Mammary epithelial cell (primary cell): ENCODE data around the gene MYDGF.

Experiments used
- EZH2 ChIP-seq: IDR thresholded peaks from 2 replicates; pipeline ENCODE4 v1.6.1; 2012; ENCODE audit warnings: low read length, inconsistent platforms, borderline replicate concordance
- TF ChIP-seq, protein P1 (sequence below), 2 donors: IDR thresholded peaks in 1 of 2; conservative IDR thresholded peaks in 1 of 2; 2 replicates each; pipeline ENCODE4 v1.5.1; 2011 to 2012; ENCODE audit warnings: inconsistent platforms in 2 of 2, low read length in 2 of 2, mild to moderate bottlenecking in 2 of 2, control low read depth in 1 of 2, low read depth in 1 of 2; ENCODE audit not compliant: insufficient read depth in 1 of 2; ENCODE audit errors: extremely low read depth in 1 of 2

GRCh38 chr19:4620675-4621074 is 49.5 kb downstream of the MYDGF start:
- TF ChIP-seq, protein P1, sequence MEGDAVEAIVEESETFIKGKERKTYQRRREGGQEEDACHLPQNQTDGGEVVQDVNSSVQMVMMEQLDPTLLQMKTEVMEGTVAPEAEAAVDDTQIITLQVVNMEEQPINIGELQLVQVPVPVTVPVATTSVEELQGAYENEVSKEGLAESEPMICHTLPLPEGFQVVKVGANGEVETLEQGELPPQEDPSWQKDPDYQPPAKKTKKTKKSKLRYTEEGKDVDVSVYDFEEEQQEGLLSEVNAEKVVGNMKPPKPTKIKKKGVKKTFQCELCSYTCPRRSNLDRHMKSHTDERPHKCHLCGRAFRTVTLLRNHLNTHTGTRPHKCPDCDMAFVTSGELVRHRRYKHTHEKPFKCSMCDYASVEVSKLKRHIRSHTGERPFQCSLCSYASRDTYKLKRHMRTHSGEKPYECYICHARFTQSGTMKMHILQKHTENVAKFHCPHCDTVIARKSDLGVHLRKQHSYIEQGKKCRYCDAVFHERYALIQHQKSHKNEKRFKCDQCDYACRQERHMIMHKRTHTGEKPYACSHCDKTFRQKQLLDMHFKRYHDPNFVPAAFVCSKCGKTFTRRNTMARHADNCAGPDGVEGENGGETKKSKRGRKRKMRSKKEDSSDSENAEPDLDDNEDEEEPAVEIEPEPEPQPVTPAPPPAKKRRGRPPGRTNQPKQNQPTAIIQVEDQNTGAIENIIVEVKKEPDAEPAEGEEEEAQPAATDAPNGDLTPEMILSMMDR (conservative IDR thresholded peaks at IDR 0.05 in 1 of 2, IDR thresholded peaks at IDR 0.05 in 1 of 2; ENCODE audit: extremely low read depth in 1 of 2, insufficient read depth in 1 of 2, low read depth in 1 of 2, low read length in 2 of 2) = no peak
- no peak for TF ChIP-seq EZH2
